Activated T-cell treated with anti-CD3 and anti-CD28 coated beads, Interleukin-2, amount 50 U/mL, for 24 hours (primary cell): ENCODE results near the gene LIN28B.

ENCODE experiments used
- DNase-seq: peaks from one replicate; pipeline ENCODE4 v3.0.0-alpha.2; 2020
- H3K27ac Mint-ChIP-seq: 2 replicates; pipeline ENCODE4 v1.8.0; 2020; ENCODE audit warnings: mild to moderate bottlenecking, mixed read lengths
- H3K27me3 Mint-ChIP-seq: 2 replicates; pipeline ENCODE4 v1.8.0; 2020; ENCODE audit warnings: mixed read lengths
- H3K36me3 Mint-ChIP-seq: 2 replicates; pipeline ENCODE4 v1.8.0; 2020; ENCODE audit warnings: low read depth, mixed read lengths
- H3K4me1 Mint-ChIP-seq: 2 replicates; pipeline ENCODE4 v1.8.0; 2020; ENCODE audit warnings: low read depth, mixed read lengths
- H3K4me3 Mint-ChIP-seq: 2 replicates; pipeline ENCODE4 v1.8.0; 2020; ENCODE audit warnings: mild to moderate bottlenecking, moderate library complexity, mixed read lengths
- H3K9me3 Mint-ChIP-seq: 2 replicates; pipeline ENCODE4 v1.8.0; 2020; ENCODE audit warnings: mixed read lengths

Gene LIN28B

GRCh38 chr6:105111871-105112270 is 155.0 kb downstream of the LIN28B start:
- H3K4me1 Mint-ChIP-seq: no peaks in the 10 kb centered on the region
- H3K27ac Mint-ChIP-seq: no peak overlapping the region
- peaks cover 21% of the 10 kb centered on the region for H3K27me3 Mint-ChIP-seq
- no peaks in the 10 kb centered on the region for H3K36me3 Mint-ChIP-seq
- no peak overlapping the region for H3K4me3 Mint-ChIP-seq
- no peaks in the 10 kb centered on the region for H3K9me3 Mint-ChIP-seq
- DNase-seq: no peak

GRCh38 chr6:105112577-105112976 is 155.7 kb downstream of the LIN28B start:
- DNase-seq: no peak
- Mint-ChIP-seq H3K9me3 (no peaks in the 10 kb centered on the region), H3K4me3 (no peak overlapping the region), H3K4me1 (no peaks in the 10 kb centered on the region), H3K36me3 (no peaks in the 10 kb centered on the region), H3K27me3 (peaks cover 28% of the 10 kb centered on the region), H3K27ac (no peak overlapping the region)

GRCh38 chr6:105113422-105113821 is 156.5 kb downstream of the LIN28B start:
- H3K36me3 Mint-ChIP-seq: no peaks in the 10 kb centered on the region
- no peak overlapping the region for H3K27ac Mint-ChIP-seq
- H3K4me3 Mint-ChIP-seq: no peak overlapping the region
- H3K4me1 Mint-ChIP-seq: no peaks in the 10 kb centered on the region
- H3K27me3 Mint-ChIP-seq: peaks cover 34% of the 10 kb centered on the region
- no peak for DNase-seq
- H3K9me3 Mint-ChIP-seq: no peaks in the 10 kb centered on the region

GRCh38 chr6:105116150-105116549 is 159.2 kb downstream of the LIN28B start:
- H3K27ac Mint-ChIP-seq: no peak overlapping the region
- peaks cover 37% of the 10 kb centered on the region for H3K27me3 Mint-ChIP-seq
- no peak for DNase-seq
- H3K4me1 Mint-ChIP-seq: no peaks in the 10 kb centered on the region
- no peaks in the 10 kb centered on the region for H3K36me3 Mint-ChIP-seq
- no peak overlapping the region for H3K4me3 Mint-ChIP-seq
- H3K9me3 Mint-ChIP-seq: no peaks in the 10 kb centered on the region

GRCh38 chr6:105120570-105120969 is 163.7 kb downstream of the LIN28B start:
- Mint-ChIP-seq H3K4me1 (no peaks in the 10 kb centered on the region), H3K27me3 (peaks cover 33% of the 10 kb centered on the region), H3K9me3 (no peaks in the 10 kb centered on the region), H3K27ac (no peak overlapping the region), H3K4me3 (no peak overlapping the region), H3K36me3 (no peaks in the 10 kb centered on the region)
- no peak for DNase-seq

GRCh38 chr6:105121981-105122380 is 165.1 kb downstream of the LIN28B start:
- Mint-ChIP-seq H3K27ac (no peak overlapping the region), H3K4me1 (no peaks in the 10 kb centered on the region), H3K9me3 (no peaks in the 10 kb centered on the region), H3K4me3 (no peak overlapping the region), H3K27me3 (peaks cover 24% of the 10 kb centered on the region), H3K36me3 (no peaks in the 10 kb centered on the region)
- DNase-seq: no peak

- Mint-ChIP-seq H3K4me3 (no peak overlapping the region), H3K27me3 (peaks cover 17% of the 10 kb centered on the region), H3K27ac (no peak overlapping the region), H3K4me1 (no peaks in the 10 kb centered on the region), H3K9me3 (no peaks in the 10 kb centered on the region), H3K36me3 (no peaks in the 10 kb centered on the region)
- no peak for DNase-seq
These were observed 165.8 kb downstream of the LIN28B start for GRCh38 chr6:105122717-105123116.
